DMS153 treated with DMSO at 0.1 percent for 48 hours (cell line): ENCODE results near the gene PLAAT4.
"Not testable (repeated sequence)": the region's sequence is repeated elsewhere in the genome, so short reads cannot be mapped to it uniquely, and the experiment has no call there.

Experiments used
- DNase-seq: peaks from one replicate; lab custom pipeline; 2025; ENCODE audit not compliant: unreplicated experiment; lab: John Stamatoyannopoulos, UW

Gene PLAAT4

DNA sequence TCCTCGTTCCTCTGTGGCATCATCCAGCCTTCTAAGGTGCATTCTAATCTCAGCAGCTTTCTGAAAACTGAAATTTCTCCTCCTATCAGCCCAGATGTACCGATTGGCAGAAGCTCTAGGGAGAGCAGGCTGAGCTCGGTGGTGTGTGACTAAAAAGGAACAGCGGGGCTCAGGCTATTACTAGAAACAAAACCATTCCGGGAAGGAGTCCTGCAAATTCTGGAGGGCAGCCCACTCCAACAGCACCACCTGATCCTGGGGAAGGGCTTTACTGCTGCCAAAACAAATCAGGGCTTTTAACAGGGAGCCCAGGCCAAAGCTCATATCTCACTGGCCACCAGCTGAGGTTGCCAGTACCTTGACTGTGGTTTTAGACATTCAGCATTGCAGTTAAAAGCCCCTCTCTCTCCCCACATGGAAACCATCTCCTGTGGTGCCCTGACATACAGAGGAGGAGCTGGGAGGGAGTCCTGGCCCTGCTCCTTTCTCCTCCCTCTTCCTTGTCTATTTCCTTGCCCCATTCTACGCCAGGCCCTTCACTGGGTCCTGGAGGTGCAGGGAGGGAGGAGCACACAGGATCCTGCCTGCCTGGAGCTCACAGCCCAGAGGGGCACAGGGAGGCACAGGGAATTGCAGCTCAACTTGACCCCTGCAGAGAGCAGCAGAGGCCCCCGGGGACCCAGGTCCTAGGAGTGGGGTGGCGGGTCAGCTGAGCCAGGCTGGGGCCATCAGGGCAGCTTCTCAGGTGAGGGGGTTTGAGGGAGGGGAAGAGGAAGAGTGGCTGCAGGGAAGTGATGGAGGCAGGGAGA, 889 bp downstream of the PLAAT4 start:
- DNase-seq, result no peak

DNA sequence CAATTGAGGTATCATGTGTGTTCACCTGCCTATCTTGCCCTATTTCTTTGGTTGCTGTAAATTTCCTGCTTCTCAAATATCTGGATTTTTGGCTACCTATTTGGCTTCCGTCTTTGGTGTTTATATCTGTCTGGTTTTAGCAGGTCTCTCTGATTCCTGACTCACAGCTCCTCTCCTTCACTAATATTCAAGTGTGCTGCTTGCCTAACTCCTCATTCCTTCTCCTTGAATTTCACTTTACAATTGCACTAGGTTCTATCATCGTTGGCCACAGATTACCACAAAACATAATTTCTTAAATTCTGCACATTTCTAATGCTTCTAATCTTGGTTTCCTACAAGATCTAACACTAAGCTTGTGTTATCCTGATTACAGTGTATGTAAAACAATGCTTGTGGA, 5.9 kb downstream of the PLAAT4 start:
- DNase-seq, result not testable (repeated sequence)

DNA sequence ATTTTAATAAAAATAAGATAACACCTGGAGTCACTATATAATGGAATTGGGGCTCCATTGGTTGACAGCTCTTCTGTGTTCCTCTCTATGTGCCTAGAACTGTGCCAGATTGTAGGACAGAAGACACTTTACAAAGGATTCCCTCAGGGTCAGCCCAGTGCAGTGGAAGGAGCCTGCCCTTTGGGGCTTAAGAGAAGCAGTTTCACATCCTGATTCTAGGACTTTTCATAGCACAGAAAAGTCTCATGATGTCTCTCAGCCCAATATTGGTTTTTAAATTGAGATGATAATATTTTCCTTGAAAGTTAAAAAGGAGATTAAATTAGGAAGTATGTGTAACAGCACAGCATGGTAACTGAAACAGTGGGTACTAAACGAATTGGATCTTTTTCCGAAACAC, 7.1 kb downstream of the PLAAT4 start:
- no peak for DNase-seq

DNA sequence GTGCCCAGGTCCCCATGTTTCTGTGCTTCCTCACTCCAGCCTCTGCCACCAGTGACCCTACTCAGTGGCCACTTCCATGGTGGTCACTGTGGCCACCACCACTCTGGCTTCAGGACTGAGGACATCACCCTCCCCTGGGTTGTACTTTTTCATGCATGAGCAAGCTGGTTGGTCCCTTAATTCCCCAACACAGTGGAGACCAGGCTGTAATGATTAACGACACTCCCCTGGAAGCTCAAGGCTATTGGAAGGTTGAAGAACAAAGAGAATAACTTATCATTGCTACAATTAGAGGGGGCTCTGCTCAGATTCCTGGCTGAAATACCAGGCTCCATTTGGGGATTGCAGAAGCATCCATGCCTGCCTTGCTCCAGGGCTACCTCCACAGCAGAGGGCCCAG, 10.5 kb downstream of the PLAAT4 start:
- no peak for DNase-seq

DNA sequence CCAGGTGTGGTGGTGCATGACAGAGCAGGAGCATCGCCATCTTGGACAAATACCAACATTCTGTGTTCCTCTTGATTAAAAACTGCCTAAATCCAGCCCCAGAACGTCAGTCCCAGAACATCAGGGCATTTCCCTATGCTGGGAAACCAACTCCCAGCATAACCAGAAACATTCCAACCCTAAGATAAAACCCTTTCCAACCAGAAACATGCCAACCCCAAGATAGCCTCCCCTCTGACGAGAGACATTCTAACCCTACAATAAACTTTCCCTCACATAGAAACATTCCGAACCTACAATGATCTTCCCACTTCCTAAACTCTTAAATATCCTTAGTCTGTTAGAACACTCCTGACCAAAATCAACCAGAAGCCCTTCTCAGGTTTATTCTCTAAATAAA, 11.6 kb downstream of the PLAAT4 start:
- DNase-seq, result no peak

DNA sequence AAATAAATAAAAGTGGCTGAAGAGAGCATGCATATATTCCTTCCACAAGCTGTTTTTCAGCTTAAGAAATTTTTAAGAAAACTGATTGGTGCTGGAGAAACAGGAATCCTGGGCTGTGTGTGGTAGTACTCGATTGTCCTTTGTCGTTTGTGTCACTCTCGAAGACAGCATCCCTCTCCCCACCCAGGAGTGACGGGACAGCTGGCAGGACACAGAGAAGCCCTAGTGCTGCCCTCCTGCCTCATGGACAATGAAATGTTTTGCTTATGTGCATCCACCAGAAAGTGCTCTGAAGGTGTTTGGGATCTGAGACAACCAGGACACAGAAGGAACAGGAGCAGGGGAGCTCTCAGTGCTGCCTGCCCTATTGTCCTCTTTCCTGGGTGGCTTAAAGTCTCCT, 12.8 kb downstream of the PLAAT4 start:
- no peak for DNase-seq

DNA sequence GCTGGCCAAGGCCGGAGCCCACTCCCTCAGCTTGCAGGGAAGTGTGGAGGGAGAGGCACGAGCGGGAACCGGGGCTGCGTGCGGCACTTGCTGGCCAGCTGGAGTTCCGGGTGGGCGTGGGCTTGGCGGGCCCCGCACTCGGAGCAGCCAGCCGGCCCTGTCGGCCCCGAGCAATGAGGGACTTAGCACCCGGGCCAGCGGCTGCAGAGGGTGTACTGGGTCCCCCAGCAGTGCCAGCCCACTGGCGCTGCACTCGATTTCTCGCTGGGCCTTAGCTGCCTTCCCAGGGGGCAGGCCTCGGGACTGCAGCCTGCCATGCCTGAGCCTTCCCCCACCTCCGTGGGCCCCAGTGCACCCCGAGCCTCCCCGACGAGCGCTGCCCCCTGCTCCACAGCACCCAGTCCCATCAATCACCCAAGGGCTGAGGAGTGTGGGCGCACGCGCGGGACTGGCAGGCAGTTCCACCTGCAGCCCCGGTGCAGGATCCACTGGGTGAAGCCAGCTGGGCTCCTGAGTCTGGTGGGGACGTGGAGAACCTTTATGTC, 13.6 kb downstream of the PLAAT4 start:
- not testable (repeated sequence) for DNase-seq

DNA sequence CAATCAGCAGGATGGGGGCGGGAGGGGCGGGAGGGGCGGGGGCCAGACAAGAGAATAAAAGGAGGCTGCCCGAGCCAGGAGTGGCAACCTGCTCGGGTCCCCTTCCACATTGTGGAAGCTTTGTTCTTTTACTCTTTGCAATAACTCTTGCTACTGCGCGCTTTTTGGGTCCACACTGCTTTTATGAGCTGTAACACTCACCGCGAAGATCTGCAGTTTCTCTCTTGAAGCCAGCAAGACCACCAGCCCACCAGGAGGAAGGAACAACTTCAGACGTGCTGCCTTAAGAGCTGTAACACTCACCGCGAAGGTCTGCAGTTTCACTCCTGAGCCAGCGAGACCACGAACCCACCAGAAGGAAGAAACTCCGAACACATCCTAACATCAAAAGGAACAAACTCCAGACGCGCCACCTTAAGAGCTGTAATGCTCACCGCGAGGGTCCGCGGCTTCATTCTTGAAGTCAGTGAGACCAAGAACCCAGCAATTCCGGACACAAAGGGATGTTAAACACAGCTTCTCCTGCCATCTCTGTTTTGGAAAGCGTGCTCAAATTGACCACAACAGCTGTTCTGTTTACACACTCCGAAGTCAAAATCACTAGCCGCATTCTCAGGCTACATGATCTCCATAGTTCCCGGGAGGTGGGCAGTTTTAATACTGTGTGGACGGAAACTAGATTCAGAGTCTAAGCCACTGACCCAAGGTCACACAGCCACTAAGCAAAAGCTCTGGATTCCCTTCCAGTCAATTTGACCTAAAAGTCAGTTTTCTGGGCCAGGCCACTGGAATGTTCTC, 14.7 kb downstream of the PLAAT4 start:
- DNase-seq, result no peak

DNA sequence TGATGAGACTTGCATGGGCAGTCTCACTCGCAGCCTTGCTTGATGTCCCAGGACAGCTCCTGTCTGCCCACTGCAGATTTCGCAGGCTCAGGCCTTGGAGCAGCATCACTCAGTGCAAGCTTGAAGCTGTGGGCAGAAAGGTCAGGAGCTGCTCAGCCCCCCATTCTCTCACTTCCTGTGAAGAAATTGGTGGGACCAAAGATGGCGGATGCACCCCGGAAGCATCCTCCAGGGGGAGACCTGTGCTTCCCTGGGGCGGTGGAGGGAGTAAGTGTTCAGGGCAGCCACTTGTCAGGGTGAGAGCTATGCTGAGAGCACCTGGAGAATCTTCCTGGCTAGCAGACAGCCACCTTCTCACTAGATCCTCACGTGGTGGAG, 15.3 kb downstream of the PLAAT4 start:
- DNase-seq, result no peak

DNA sequence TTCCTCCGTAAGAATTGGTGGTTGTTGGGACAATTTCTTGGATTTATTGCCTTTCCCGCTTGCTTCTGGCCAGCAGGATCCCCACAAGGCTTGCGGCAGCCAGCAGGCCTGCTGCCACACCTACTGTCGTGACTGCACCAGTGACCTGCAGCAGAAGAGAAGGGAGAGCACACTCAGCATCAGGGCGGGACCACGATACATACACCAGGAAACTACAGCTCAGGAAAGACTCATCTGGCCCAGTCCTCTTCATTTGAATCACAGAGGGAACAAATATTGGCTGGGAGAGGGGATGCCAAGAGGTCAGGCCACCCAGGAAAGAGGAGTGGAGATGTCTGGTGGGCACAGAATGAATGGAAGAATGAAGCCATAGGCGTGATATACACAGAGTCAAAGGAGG, 16.3 kb downstream of the PLAAT4 start:
- DNase-seq, result no peak

DNA sequence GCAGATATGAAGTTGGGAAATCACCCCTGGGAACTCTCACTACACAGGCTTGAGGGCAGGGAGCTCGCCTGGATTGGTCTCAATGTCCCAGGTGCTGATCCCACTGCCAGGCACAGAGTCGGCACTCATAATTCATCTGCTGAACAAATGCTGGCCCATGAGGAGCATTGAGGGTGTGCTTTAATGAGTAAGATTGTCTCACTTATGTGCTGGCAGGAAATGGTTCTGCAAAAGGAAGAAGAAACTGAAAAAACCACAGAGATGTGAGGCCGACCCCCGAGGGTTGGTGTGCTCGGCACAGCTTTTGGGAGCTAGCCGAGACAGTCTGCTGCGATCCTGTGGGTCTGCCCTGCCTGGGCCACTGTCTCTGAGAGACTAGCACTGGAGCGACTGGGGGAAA, 17.2 kb downstream of the PLAAT4 start:
- no peak for DNase-seq

DNA sequence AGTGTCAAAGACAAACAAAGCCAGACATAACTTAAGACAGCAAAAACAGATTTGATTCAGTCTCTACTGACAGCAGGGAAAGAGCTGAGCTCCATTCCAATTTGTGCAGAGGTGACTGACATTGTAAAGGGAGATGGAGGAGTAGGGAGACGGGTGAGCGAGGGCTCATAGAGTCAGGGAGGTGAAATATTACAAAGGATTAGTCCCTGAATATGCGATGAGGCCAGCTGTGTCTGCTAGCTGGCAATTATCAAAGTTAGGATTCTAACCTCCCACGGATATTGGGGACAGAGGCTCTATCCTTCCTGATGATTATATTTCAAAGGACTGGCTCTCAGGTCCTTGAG, 18.2 kb downstream of the PLAAT4 start:
- DNase-seq, result no peak

DNA sequence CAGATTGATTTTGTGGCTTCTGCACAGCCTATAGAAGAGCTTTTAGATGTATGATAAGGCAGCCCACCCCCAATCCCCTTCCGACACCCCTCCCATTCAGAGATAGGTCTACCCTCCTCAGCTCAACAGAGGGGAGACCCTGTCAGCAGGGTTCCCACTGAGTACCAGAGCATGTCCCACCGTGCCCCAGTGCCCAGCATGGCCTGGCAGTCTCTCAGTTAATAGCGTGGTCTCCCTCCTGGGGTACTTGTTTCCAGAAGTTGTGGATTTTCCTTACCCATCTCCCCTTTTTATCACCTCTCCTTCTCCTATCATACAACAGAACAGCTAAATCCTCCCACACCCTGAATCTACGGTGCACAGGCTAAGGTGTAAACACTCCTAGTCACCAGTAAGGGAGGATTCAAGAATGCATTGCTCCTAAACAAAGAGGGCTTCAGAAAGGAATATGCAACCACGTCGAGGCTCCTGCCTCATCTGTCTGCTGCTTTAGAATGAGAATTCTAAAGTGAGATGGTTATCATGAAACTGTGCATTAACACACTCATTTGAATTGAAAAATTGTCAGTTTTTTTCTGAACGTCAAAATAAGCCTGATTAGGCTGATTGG, 19.9 kb downstream of the PLAAT4 start:
- DNase-seq, result no peak

DNA sequence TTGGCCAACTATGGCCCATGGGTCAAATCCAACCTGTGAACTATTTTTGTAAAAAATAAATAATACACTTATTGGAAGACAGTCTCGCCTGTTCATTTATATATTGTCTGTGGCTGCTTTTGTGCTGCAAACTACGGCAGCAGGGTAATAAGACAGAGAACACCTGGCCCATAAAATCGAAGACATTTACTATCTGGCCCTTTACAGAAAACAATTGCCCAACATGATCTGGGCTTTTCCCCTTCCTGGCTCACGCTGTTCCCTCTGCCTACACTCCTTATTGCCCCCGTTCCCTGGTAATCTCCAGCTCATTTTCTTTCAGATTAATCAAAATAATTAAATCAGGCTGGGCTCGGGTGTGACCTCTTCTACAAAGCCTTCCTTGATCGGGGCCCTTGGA, 21.0 kb downstream of the PLAAT4 start:
- no peak for DNase-seq

DNA sequence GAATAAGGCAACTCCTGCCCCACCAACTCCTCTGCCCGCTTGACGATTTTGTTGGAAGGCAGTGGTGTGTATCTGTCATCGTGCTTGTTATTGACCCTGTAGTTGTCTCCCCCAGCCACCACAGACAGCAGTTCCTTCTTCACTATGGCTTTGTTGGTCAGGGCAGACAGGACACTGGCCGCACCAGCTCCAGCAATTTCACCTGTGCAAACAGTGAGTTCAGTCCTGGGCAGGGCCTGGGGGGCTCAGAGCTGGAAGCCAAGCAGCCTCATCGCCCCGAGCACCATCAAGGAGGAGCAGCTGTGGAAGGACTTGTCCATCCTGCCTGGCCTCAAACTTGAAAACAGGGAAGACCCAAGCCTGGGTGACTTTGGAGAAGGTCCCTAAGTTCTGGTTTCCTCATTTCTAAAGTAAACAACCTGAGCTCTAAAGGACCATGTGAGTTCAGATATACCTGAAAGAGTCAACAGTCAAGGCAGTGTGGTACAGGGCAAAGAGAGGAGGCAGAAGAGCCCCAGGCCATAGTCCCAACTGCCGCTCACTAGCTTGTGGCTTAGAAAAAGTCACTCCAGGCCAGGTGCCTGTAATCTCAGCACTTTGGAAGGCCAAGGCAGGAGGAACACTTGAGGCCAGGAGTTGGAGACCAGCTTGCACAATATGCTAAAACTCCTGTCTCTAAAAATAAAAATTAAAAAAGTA, 22.0 kb downstream of the PLAAT4 start:
- DNase-seq, result no peak

DNA sequence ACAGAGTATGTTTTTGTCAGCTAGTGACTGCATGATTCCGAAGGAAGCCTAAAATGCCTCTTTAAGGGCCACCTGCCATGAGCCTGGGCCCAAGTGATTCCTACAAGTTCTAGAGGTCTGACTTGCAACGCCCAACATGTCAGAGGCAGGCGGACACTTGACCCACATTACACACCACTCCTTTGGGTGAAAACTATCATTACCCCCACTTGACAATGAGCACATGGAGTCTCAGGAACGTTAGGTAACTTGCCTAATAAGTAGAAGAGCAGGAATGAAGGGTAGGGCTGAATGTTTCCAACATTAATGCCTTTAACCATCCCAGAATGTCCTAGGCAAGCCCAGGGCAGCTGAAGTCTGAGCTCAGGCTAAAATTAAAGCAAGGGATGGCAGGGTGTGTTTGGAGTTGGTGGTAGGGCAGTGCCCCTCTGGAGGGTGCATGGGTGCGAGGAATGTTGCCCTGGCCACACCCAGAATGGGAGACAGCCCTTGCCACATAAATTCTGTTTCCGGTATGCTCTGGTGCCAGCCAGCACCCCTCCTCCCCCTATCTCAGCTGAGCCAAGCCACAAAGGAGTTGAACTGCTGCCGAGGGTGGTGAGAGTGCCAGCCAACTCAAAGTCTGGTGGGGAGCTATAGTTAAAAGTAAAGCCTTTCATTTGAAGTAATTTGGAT, 24.0 kb downstream of the PLAAT4 start:
- no peak for DNase-seq

DNA sequence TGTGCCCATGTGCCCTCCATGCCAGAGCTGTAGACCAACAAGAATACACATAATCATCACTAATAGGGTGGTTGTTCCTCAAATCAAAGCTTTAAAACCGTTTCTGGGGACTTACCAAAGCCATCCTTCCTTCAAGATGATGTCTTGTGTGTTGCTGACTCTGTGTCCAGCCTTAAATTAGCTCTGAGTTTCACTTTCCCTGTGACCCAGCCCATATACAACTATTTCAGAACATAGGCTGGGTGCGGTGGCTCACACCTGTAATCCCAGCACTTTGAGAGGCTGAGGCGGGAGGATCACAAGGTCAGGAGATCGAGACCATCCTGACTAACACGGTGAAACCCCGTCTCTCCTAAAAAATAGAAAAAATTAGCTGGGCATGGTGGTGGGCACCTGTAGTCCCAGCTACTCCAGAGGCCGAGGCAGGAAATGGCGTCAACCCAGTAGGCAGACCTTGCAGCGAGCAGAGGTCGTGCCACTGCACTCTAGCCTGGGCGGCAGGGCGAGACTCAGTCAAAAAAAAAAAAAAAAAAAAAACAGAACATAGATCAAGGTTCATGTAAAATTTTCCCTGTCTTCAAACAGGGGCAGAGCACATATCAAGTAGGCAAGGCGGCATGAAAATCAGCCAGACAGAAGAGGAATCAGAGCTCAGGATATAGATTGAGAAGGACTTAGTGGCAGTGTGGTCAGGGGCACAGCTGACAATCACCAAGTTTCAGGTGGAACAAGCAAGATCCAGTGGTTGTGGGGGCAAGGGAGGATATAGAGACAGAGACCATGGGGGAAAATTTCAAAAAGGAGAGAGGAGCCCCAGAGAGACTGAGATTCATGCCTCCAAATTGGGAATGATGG, 26.8 kb downstream of the PLAAT4 start, which contains the start of gene PLAAT2:
Gene PLAAT2 (minus strand): TSS at position 179 of the 855 bp plus-strand sequence. CDS start 55 bp downstream, at position 124.
- no peak for DNase-seq

DNA sequence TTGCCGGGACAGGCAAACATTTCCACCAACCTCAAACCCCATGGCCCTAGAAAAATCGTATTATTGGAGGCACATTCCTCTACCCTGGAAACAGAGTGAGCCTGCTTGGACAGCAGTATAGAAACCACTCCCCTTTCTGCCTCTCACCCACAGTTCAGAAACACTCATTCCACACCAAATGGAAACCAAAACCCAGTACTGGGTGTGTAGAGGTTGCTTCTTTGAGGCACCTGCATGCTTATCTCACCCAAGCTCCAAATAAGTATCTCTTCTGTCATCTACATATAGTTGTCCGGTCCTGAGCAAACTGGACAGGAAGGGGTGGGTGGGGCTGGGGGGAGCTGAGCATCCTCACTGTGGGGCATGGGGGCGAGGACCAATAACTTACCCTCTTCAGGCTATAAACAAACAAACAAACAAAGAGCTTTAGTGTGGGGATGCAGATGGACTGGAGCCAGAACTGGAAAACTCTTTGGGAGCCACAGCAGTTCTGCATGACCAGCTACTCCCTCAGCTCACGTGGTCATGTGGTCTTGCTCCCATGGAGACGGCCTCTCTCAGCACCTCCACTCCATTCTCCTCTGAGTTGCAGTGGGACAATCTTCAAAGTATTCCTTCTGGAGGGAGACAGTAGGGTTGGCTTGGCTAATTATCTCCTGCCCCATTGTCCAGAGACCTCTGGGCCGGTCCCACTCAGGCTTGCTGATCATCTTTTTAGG, 27.6 kb downstream of the PLAAT4 start:
- no peak for DNase-seq

DNA sequence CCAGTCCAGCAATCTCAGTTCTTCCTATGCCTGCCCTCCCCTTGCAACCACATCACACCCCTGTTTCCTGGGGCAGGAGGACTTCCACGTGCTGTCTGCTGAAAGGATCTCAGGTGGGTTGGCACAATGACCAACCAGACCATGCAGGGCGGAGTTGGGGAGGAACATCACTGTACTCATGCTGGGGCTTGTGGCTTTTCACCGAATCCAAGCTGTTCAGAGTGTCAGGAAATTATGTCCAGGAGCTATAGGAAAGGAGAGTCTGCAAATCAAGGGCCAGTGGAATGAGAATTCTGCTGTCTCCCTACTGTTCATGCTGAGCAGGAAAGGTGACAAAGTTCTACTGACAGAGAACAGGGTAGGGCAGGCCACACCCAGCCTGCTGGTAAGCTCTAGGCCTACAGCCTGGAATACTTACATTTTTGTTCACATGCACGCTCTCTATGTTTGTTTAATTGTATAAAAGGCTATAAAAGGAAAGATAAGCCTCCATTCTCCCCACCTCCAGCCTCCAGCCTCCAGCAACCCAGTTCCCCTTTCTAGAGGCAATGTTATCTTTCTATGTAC, 28.3 kb downstream of the PLAAT4 start:
- DNase-seq, result peak; percentile 4
